CD14-positive monocyte (primary cell): ENCODE results near the gene MEX3D. TPM values are rescaled to one million over a fixed set of nuclear protein-coding genes. Genes with fewer than 3 reads are reported as not detected.

Experiments used
- DNase-seq, 3 donors: peaks; one replicate each; pipeline ENCODE4 v3.0.0-alpha.2; 2011 to 2022
- H2AFZ ChIP-seq: 2 replicates; pipeline ENCODE4 v1.6.0; 2012; ENCODE audit warnings: mild to moderate bottlenecking, low read depth, low read length, inconsistent platforms; ENCODE audit not compliant: insufficient read depth, poor library complexity, severe bottlenecking
- H3K27ac ChIP-seq, 2 donors: 1 replicate in 1 of 2; 2 replicates in 1 of 2; pipeline ENCODE4 v1.5.1; 2012 to 2013; ENCODE audit warnings: low read length in 2 of 2, control low read depth in 1 of 2, inconsistent platforms in 1 of 2, low read depth in 1 of 2, mild to moderate bottlenecking in 1 of 2
- H3K27me3 ChIP-seq, 2 donors: one replicate each; pipeline versions ENCODE4 v1.6.0 to v1.6.1; 2011 to 2013; ENCODE audit warnings: low read length in 2 of 2; ENCODE audit not compliant: control insufficient read depth in 2 of 2, insufficient read depth in 2 of 2
- H3K36me3 ChIP-seq, 2 donors: replicated peaks in 1 of 2; 1 replicate in 1 of 2; 2 replicates in 1 of 2; pipeline versions ENCODE4 v1.5.1 to v1.6.1; 2012 to 2013; ENCODE audit warnings: low read length in 2 of 2, control low read depth in 1 of 2, inconsistent platforms in 1 of 2, mild to moderate bottlenecking in 1 of 2; ENCODE audit not compliant: insufficient read depth in 2 of 2, control insufficient read depth in 1 of 2
- H3K4me1 ChIP-seq, 2 donors: 1 replicate in 1 of 2; 2 replicates in 1 of 2; pipeline versions ENCODE4 v1.5.1 to v1.6.1; 2012 to 2013; ENCODE audit warnings: low read length in 2 of 2, control low read depth in 1 of 2, inconsistent platforms in 1 of 2, mild to moderate bottlenecking in 1 of 2, moderate library complexity in 1 of 2; ENCODE audit not compliant: insufficient read depth in 2 of 2, control insufficient read depth in 1 of 2
- H3K4me2 ChIP-seq: replicated peaks from 2 replicates; pipeline ENCODE3; 2012; ENCODE audit warnings: low read length, moderate library complexity, mild to moderate bottlenecking; ENCODE audit not compliant: poor library complexity, severe bottlenecking; ENCODE audit errors: extremely low read depth
- H3K4me3 ChIP-seq, 3 experiments: fragments of 200-600 bp in 1 of 3; sonication (generic) in 1 of 3; replicated peaks in 1 of 3; 1 replicate in 2 of 3; 2 replicates in 1 of 3; pipeline ENCODE4 v1.5.1; 2011 to 2013; ENCODE audit warnings: low read length in 3 of 3, mild to moderate bottlenecking in 3 of 3, control low read depth in 2 of 3, low read depth in 2 of 3, inconsistent platforms in 1 of 3, moderate library complexity in 1 of 3
- H3K79me2 ChIP-seq: 2 replicates; pipeline ENCODE4 v1.6.0; 2012; ENCODE audit warnings: mild to moderate bottlenecking, control low read depth, inconsistent platforms, low read length, moderate library complexity; ENCODE audit not compliant: insufficient read depth
- H3K9ac ChIP-seq: 2 replicates; pipeline ENCODE4 v1.6.0; 2017; ENCODE audit warnings: low read length, mild to moderate bottlenecking; ENCODE audit not compliant: insufficient read depth, poor library complexity, severe bottlenecking
- H3K9me3 ChIP-seq, 2 donors: replicated peaks in 1 of 2; 1 replicate in 1 of 2; 2 replicates in 1 of 2; pipeline versions ENCODE4 v1.5.1 to v1.6.1; 2012 to 2013; ENCODE audit warnings: low read length in 2 of 2, control low read depth in 1 of 2; ENCODE audit not compliant: control insufficient read depth in 1 of 2, insufficient read depth in 1 of 2
- H4K20me1 ChIP-seq: 2 replicates; pipeline ENCODE4 v1.6.0; 2012; ENCODE audit warnings: mild to moderate bottlenecking, low read length, control low read depth, moderate library complexity; ENCODE audit not compliant: insufficient read depth
- H3K27ac Mint-ChIP-seq, 7 donors: one replicate each; pipeline ENCODE4 v1.8.0; 2020; ENCODE audit warnings: mild to moderate bottlenecking in 7 of 7, mixed read lengths in 7 of 7, moderate library complexity in 6 of 7, inconsistent platforms in 2 of 7
- H3K27me3 Mint-ChIP-seq, 3 donors: one replicate each; pipeline ENCODE4 v1.8.0; 2021 to 2022; ENCODE audit warnings: low read depth in 3 of 3, mild to moderate bottlenecking in 3 of 3, mixed read lengths in 3 of 3, moderate library complexity in 3 of 3, inconsistent platforms in 1 of 3
- H3K36me3 Mint-ChIP-seq, 2 donors: one replicate each; pipeline ENCODE4 v1.8.0; 2020; ENCODE audit warnings: mixed read lengths in 2 of 2, inconsistent platforms in 1 of 2, mild to moderate bottlenecking in 1 of 2
- H3K4me1 Mint-ChIP-seq: one replicate; pipeline ENCODE4 v1.8.0; 2020; ENCODE audit warnings: mild to moderate bottlenecking, mixed read lengths
- H3K4me3 Mint-ChIP-seq, 2 donors: one replicate each; pipeline ENCODE4 v1.8.0; 2020; ENCODE audit warnings: mild to moderate bottlenecking in 2 of 2, mixed read lengths in 2 of 2, moderate library complexity in 1 of 2
- H3K9me3 Mint-ChIP-seq, 7 donors: one replicate each; pipeline ENCODE4 v1.8.0; 2020 to 2022; ENCODE audit warnings: mixed read lengths in 7 of 7, mild to moderate bottlenecking in 6 of 7, moderate library complexity in 6 of 7, inconsistent platforms in 2 of 7
- WGBS: methylation state at CpG from one replicate; pipeline ENCODE4 v1.1.5; 2013; ENCODE audit warnings: missing lambda C conversion rate; ENCODE audit not compliant: insufficient coverage; 5-methylcytosine and 5-hydroxymethylcytosine counted together
- intact Hi-C, 2 donors: fragments of 100-400 bp; cut with micrococcal nuclease; formaldehyde crosslinking; loops; one replicate each; pipeline versions ENCODE4 v1.15.0 to v1.15.1; 2023
- polyA plus RNA-seq, 3 donors: library from polyadenylated mRNA; depleted of rRNA in 1 of 3; unstranded in 2 of 3; stranded (reverse) in 1 of 3; fragments of 300-500 nt in 2 of 3; fragments of >200 nt in 1 of 3; fragmentation: Illumina TruSeq in 2 of 3; gene quantifications; 1 replicate in 2 of 3; 2 replicates in 1 of 3; pipeline ENCODE4 v1.2.3, GENCODE V29; 2012 to 2021
- TF ChIP-seq, protein P1 (sequence below): fragments of 200-600 bp; IDR thresholded peaks from one replicate; pipeline ENCODE4 v1.8.0; 2022; ENCODE audit warnings: antibody characterized with exemption, mild to moderate bottlenecking

MEX3D gene
- polyA plus RNA-seq, 3 donors: 0.08 to 1.0 (median 0.10) TPM

GRCh38 chr19:1522061-1522460, 46.1 kb downstream of the MEX3D start:
- no peak overlapping the region for H3K4me2 ChIP-seq
- H3K36me3 ChIP-seq: no peaks in the 10 kb centered on the region
- intact Hi-C loops: no loop called here
- no peaks in the 10 kb centered on the region for H3K79me2 ChIP-seq
- H3K4me3 ChIP-seq: no peak overlapping the region
- H4K20me1 ChIP-seq: no peaks in the 10 kb centered on the region
- H3K4me1 ChIP-seq: no peaks in the 10 kb centered on the region
- 78% methylated on average over 5 of the region's 10 CpGs for WGBS
- no peak overlapping the region for H3K9ac ChIP-seq
- Mint-ChIP-seq H3K27me3 (peaks cover 25 to 53% (median 41%) of the 10 kb centered on the region in 3 donors), H3K9me3 (peaks cover 0 to 7% (median 5%) of the 10 kb centered on the region in 7 donors), H3K4me3 (peak overlapping the region in 1 of 2 donors; percentile 15), H3K4me1 (peaks cover 3% of the 10 kb centered on the region), H3K27ac (no peak overlapping the region), H3K36me3 (peaks cover 0 to 3% of the 10 kb centered on the region in 2 donors)
- no peak overlapping the region for H3K27ac ChIP-seq
- TF ChIP-seq, protein P1, sequence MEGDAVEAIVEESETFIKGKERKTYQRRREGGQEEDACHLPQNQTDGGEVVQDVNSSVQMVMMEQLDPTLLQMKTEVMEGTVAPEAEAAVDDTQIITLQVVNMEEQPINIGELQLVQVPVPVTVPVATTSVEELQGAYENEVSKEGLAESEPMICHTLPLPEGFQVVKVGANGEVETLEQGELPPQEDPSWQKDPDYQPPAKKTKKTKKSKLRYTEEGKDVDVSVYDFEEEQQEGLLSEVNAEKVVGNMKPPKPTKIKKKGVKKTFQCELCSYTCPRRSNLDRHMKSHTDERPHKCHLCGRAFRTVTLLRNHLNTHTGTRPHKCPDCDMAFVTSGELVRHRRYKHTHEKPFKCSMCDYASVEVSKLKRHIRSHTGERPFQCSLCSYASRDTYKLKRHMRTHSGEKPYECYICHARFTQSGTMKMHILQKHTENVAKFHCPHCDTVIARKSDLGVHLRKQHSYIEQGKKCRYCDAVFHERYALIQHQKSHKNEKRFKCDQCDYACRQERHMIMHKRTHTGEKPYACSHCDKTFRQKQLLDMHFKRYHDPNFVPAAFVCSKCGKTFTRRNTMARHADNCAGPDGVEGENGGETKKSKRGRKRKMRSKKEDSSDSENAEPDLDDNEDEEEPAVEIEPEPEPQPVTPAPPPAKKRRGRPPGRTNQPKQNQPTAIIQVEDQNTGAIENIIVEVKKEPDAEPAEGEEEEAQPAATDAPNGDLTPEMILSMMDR: no peak
- DNase-seq: no peak
- peaks cover 5 to 30% of the 10 kb centered on the region in 2 donors for H3K27me3 ChIP-seq
- H3K9me3 ChIP-seq: no peaks in the 10 kb centered on the region
- H2AFZ ChIP-seq: no peak overlapping the region

DNA sequence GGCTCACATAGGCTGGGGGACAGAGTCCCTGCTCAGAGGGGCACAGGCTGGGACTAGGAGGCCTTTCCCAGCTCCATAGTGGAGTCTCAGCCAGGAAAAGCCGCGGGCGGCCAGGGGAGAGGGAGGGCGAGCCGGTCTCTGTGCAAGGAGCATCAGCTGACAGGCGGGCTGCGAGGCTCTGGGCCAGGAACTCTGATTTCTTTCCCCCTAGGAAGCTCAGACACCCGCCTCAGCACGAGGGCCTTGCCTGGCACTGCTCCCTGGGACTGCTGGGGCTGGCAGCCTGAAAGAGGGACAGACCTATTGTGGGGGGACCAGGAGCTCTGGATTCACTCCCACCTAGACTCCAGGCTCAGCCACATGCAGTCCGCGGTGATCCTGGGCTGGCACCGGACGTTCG, 46.5 kb downstream of the MEX3D start:
- Histone ChIP-seq H3K27ac (no peak overlapping the region), H3K9me3 (peaks cover 0 to 3% of the 10 kb centered on the region in 2 donors), H3K79me2 (no peaks in the 10 kb centered on the region), H3K9ac (no peak overlapping the region), H3K4me3 (no peak overlapping the region), H3K27me3 (peaks cover 5 to 30% of the 10 kb centered on the region in 2 donors), H4K20me1 (no peaks in the 10 kb centered on the region), H3K36me3 (no peaks in the 10 kb centered on the region), H3K4me2 (no peak overlapping the region), H2AFZ (no peak overlapping the region), H3K4me1 (no peaks in the 10 kb centered on the region)
- Mint-ChIP-seq H3K4me3 (no peak overlapping the region), H3K9me3 (peaks cover 2 to 8% (median 7%) of the 10 kb centered on the region in 7 donors), H3K36me3 (peaks cover 0 to 3% of the 10 kb centered on the region in 2 donors), H3K27ac (no peak overlapping the region), H3K27me3 (peaks cover 26 to 56% (median 40%) of the 10 kb centered on the region in 3 donors), H3K4me1 (peaks cover 3% of the 10 kb centered on the region)
- intact Hi-C loops: no loop called here
- 82% methylated on average over 10 of the region's 14 CpGs for WGBS
- no peak for DNase-seq
- TF ChIP-seq, protein P1: no peak
